ENCODE measurements around the gene FLNB. TPM values are rescaled to one million over a fixed set of nuclear protein-coding genes. Genes with fewer than 3 reads are reported as not detected.

The FLNB gene
- total RNA-seq, 1 donor from 2014 or later, result 30.0 TPM

Other genes starting within 250 kb of the FLNB start
- gene DNASE1L3, start 202.6 kb downstream of the FLNB start, total RNA-seq, result 3.7 TPM
- 8.3 TPM for gene ABHD6, start 229.4 kb downstream of the FLNB start, total RNA-seq